Liver (tissue), 9 donors: ENCODE data around the gene PRDM1. TPM values are rescaled to one million over a fixed set of nuclear protein-coding genes. Genes with fewer than 3 reads are reported as not detected.

ENCODE experiments used
- DNase-seq: peaks from one replicate; pipeline ENCODE4 v3.0.0-alpha.2; 2017; ENCODE audit warnings: low spot score
- H3K27ac ChIP-seq, 2 donors: one replicate each; pipeline ENCODE4 v1.7.0; 2013; ENCODE audit warnings: inconsistent platforms in 2 of 2, low read length in 2 of 2, control low read depth in 1 of 2, low read depth in 1 of 2, mild to moderate bottlenecking in 1 of 2
- H3K27me3 ChIP-seq, 4 donors: one replicate each; pipeline versions ENCODE4 v1.6.1 to v1.7.0; 2013; ENCODE audit warnings: low read length in 3 of 4, inconsistent platforms in 1 of 4, mild to moderate bottlenecking in 1 of 4, moderate library complexity in 1 of 4; ENCODE audit not compliant: control insufficient read depth in 4 of 4, insufficient read depth in 4 of 4
- H3K36me3 ChIP-seq, 4 donors: one replicate each; pipeline versions ENCODE4 v1.6.1 to v1.7.0; 2013; ENCODE audit warnings: low read length in 3 of 4, mild to moderate bottlenecking in 3 of 4, low read depth in 1 of 4, moderate library complexity in 1 of 4; ENCODE audit not compliant: control insufficient read depth in 4 of 4, insufficient read depth in 3 of 4
- H3K4me1 ChIP-seq, 4 donors: one replicate each; pipeline versions ENCODE4 v1.6.1 to v1.7.0; 2013; ENCODE audit warnings: low read length in 3 of 4, mild to moderate bottlenecking in 3 of 4, moderate library complexity in 1 of 4; ENCODE audit not compliant: control insufficient read depth in 4 of 4, insufficient read depth in 4 of 4
- H3K4me3 ChIP-seq, 3 donors: one replicate each; pipeline versions ENCODE4 v1.6.1 to v1.7.0; 2013; ENCODE audit warnings: low read length in 3 of 3, control low read depth in 1 of 3, low read depth in 1 of 3, mild to moderate bottlenecking in 1 of 3
- H3K9ac ChIP-seq, 2 donors: one replicate each; pipeline ENCODE4 v1.7.0; 2013; ENCODE audit warnings: low read length in 2 of 2, mild to moderate bottlenecking in 2 of 2, moderate library complexity in 2 of 2, control low read depth in 1 of 2, low read depth in 1 of 2
- H3K9me3 ChIP-seq, 4 donors: one replicate each; pipeline versions ENCODE4 v1.6.1 to v1.7.0; 2013; ENCODE audit warnings: low read length in 3 of 4; ENCODE audit not compliant: control insufficient read depth in 4 of 4
- EGR1 ChIP-seq, 2 donors: IDR thresholded peaks; 2 replicates each; pipeline ENCODE4 v1.6.1; 2016 to 2018; ENCODE audit warnings: antibody characterized with exemption in 2 of 2, low read depth in 2 of 2
- FOXA1 ChIP-seq: IDR thresholded peaks from 2 replicates; pipeline ENCODE4 v1.6.1; 2016; ENCODE audit warnings: antibody characterized with exemption
- FOXA2 ChIP-seq: IDR thresholded peaks from 2 replicates; pipeline ENCODE4 v1.6.1; 2016; ENCODE audit warnings: antibody characterized with exemption
- GABPA ChIP-seq, 2 donors: IDR thresholded peaks in 1 of 2; conservative IDR thresholded peaks in 1 of 2; 2 replicates each; pipeline ENCODE4 v1.6.1; 2016; ENCODE audit warnings: antibody characterized with exemption in 2 of 2, mild to moderate bottlenecking in 1 of 2, moderate library complexity in 1 of 2
- HNF4A ChIP-seq, 2 donors: conservative IDR thresholded peaks; 2 replicates each; pipeline ENCODE4 v1.6.1; 2016; ENCODE audit warnings: antibody characterized with exemption in 2 of 2, mild to moderate bottlenecking in 2 of 2
- HNF4G ChIP-seq: IDR thresholded peaks from 2 replicates; pipeline ENCODE4 v1.6.1; 2016; ENCODE audit warnings: antibody characterized with exemption
- JUND ChIP-seq, 2 donors: IDR thresholded peaks; 2 replicates each; pipeline ENCODE4 v1.6.1; 2016; ENCODE audit warnings: antibody characterized with exemption in 2 of 2
- NR2F2 ChIP-seq: IDR thresholded peaks from 2 replicates; pipeline ENCODE4 v1.6.1; 2016; ENCODE audit warnings: antibody characterized with exemption
- RAD21 ChIP-seq, 2 donors: IDR thresholded peaks; 2 replicates each; pipeline ENCODE4 v1.6.1; 2016; ENCODE audit warnings: antibody characterized with exemption in 2 of 2, mild to moderate bottlenecking in 2 of 2
- RXRA ChIP-seq, 2 donors: IDR thresholded peaks; 2 replicates each; pipeline ENCODE4 v1.6.1; 2017 to 2018; ENCODE audit warnings: antibody characterized with exemption in 2 of 2, mild to moderate bottlenecking in 1 of 2
- SP1 ChIP-seq: IDR thresholded peaks from 2 replicates; pipeline ENCODE4 v1.6.1; 2018; ENCODE audit warnings: antibody characterized with exemption, mild to moderate bottlenecking
- TAF1 ChIP-seq: conservative IDR thresholded peaks from 2 replicates; pipeline ENCODE4 v1.6.1; 2016; ENCODE audit warnings: antibody characterized with exemption, mild to moderate bottlenecking
- YY1 ChIP-seq: IDR thresholded peaks from 2 replicates; pipeline ENCODE4 v1.6.1; 2016; ENCODE audit warnings: antibody characterized with exemption, mild to moderate bottlenecking
- whole genome bisulfite sequencing: extraction: QIAGEN DNeasy Blood & Tissue Kit; methylation state at CpG from one replicate; pipeline ENCODE4 v1.1.7; 2013; 5-methylcytosine and 5-hydroxymethylcytosine counted together
- polyA plus RNA-seq, 2 donors: library from polyadenylated mRNA; stranded (reverse) in 1 of 2; unstranded in 1 of 2; fragments of 200-250 nt in 1 of 2; fragments of >200 nt in 1 of 2; fragmentation: Nextera tagmentation in 1 of 2; extraction: Ambion mirVana in 1 of 2; gene quantifications; one replicate each; pipeline versions ENCODE4 v1.2.1 to v1.2.3, GENCODE V29; 2013 to 2015
- total RNA-seq, 2 donors: library from RNA; depleted of rRNA; stranded (reverse); fragments of >200 nt; gene quantifications; one replicate each; pipeline ENCODE4 v1.2.3, GENCODE V29; 2014
- TF ChIP-seq, protein P1 (sequence below): IDR thresholded peaks from 2 replicates; pipeline ENCODE4 v1.6.1; 2016; ENCODE audit warnings: antibody characterized with exemption
- TF ChIP-seq, protein P2 (sequence below): IDR thresholded peaks from 2 replicates; pipeline ENCODE4 v1.6.1; 2016; ENCODE audit warnings: antibody characterized with exemption, mild to moderate bottlenecking
- TF ChIP-seq, protein P3 (sequence below): fragments of 150-350 bp; IDR thresholded peaks from 2 replicates; pipeline ENCODE4 v1.5.1; 2017; ENCODE audit warnings: improper control_type of control experiment, low read depth, low read length; ENCODE audit not compliant: missing input control
- donor health status: healthy.
- donor health status: healthy.
- donor health status: healthy.
- donor health status: healthy.
- donor health status: healthy.

PRDM1 gene
- total and polyA plus RNA-seq, 4 donors, result 0.37 to 2.8 (median 0.65) TPM

DNA sequence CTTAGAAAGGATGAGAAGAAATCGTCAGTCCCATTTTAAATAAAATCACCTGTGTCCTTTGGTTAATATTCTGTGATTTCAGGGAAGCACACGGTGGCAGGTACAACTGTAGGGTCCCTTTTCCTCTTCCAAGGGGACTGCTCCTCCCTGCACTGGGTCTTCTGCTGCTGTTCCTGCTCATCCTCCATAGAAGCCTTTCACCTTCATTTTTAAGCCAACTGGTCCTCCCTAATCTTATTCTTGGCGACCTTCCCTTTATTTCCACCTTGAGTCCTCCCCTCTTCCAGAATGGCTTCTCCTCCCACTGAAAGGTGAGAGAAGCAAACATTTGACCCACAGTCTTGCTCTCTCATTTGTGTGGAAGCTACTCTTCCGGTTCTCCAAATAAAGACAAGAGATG lies 4.4 kb upstream of the PRDM1 start:
- peaks cover 0 to 12% (median 1%) of the 10 kb centered on the region in 4 donors for H3K27me3 ChIP-seq
- H3K36me3 ChIP-seq, result no peaks in the 10 kb centered on the region
- H3K9ac ChIP-seq, result no peak overlapping the region
- no peak for DNase-seq
- no peak overlapping the region for H3K4me3 ChIP-seq
- H3K27ac ChIP-seq, result no peak overlapping the region
- no peaks in the 10 kb centered on the region for H3K9me3 ChIP-seq
- TF ChIP-seq SP1 (no peak), GABPA (IDR thresholded peaks at IDR 0.05 in 1 of 2, conservative IDR thresholded peaks at IDR 0.05 in 1 of 2) (no peak), HNF4G (no peak), FOXA2 (no peak), JUND (IDR thresholded peaks at IDR 0.05) (no peak), HNF4A (conservative IDR thresholded peaks at IDR 0.05) (no peak)
- TF ChIP-seq, protein P1, sequence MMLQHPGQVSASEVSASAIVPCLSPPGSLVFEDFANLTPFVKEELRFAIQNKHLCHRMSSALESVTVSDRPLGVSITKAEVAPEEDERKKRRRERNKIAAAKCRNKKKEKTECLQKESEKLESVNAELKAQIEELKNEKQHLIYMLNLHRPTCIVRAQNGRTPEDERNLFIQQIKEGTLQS, result no peak
- 58% methylated on average over 4 of the region's 4 CpGs for WGBS
- H3K4me1 ChIP-seq, result peaks cover 2 to 14% (median 4%) of the 10 kb centered on the region in 4 donors

DNA sequence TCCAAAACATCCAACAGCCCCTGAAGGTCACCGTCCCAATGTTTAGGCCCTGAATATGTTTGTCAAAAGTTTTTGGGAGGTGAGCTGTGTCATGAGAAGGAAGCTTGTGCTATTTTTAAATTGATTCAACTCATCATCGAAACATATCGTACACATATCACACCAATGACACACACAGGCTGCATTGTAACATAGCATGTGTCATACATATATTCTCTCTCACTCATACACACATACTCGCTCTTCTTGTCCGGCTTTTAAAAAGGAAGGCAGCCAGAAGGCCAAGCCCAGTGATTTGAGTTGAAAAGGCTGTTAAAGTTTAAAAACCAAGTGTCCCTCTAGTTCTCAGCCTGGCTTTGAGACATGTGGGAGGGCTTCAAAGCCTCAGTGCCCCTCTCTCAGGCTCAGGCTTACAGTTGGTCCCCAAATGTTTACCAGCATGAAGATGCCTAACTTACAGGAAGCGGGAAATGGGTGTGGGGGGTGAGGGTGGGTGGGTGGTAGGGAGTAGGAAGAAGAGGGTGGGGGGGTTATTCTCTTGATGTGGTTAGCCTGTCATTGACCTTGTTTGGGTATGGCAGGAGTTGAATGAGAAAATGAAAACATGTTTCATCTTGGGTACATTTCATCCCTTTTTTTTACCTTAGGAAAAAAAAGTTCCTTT lies 3.3 kb upstream of the PRDM1 start:
- Histone ChIP-seq H3K27ac (no peak overlapping the region), H3K4me3 (no peak overlapping the region), H3K9me3 (no peaks in the 10 kb centered on the region), H3K4me1 (peaks cover 2 to 14% (median 5%) of the 10 kb centered on the region in 4 donors), H3K27me3 (peaks cover 0 to 12% (median 2%) of the 10 kb centered on the region in 4 donors), H3K9ac (no peak overlapping the region), H3K36me3 (no peaks in the 10 kb centered on the region)
- DNase-seq, result no peak
- WGBS, result 86% methylated on average over 6 of the region's 6 CpGs
- TF ChIP-seq, protein P1, result no peak
- TF ChIP-seq JUND (IDR thresholded peaks at IDR 0.05) (no peak), HNF4G (no peak), GABPA (IDR thresholded peaks at IDR 0.05 in 1 of 2, conservative IDR thresholded peaks at IDR 0.05 in 1 of 2) (no peak), FOXA1 (no peak), EGR1 (IDR thresholded peaks at IDR 0.05; ENCODE audit: low read depth in 2 of 2) (no peak), TAF1 (no peak), FOXA2 (no peak), NR2F2 (no peak), RAD21 (IDR thresholded peaks at IDR 0.05) (no peak)
- TF ChIP-seq, protein P2, sequence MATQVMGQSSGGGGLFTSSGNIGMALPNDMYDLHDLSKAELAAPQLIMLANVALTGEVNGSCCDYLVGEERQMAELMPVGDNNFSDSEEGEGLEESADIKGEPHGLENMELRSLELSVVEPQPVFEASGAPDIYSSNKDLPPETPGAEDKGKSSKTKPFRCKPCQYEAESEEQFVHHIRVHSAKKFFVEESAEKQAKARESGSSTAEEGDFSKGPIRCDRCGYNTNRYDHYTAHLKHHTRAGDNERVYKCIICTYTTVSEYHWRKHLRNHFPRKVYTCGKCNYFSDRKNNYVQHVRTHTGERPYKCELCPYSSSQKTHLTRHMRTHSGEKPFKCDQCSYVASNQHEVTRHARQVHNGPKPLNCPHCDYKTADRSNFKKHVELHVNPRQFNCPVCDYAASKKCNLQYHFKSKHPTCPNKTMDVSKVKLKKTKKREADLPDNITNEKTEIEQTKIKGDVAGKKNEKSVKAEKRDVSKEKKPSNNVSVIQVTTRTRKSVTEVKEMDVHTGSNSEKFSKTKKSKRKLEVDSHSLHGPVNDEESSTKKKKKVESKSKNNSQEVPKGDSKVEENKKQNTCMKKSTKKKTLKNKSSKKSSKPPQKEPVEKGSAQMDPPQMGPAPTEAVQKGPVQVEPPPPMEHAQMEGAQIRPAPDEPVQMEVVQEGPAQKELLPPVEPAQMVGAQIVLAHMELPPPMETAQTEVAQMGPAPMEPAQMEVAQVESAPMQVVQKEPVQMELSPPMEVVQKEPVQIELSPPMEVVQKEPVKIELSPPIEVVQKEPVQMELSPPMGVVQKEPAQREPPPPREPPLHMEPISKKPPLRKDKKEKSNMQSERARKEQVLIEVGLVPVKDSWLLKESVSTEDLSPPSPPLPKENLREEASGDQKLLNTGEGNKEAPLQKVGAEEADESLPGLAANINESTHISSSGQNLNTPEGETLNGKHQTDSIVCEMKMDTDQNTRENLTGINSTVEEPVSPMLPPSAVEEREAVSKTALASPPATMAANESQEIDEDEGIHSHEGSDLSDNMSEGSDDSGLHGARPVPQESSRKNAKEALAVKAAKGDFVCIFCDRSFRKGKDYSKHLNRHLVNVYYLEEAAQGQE, result no peak

DNA sequence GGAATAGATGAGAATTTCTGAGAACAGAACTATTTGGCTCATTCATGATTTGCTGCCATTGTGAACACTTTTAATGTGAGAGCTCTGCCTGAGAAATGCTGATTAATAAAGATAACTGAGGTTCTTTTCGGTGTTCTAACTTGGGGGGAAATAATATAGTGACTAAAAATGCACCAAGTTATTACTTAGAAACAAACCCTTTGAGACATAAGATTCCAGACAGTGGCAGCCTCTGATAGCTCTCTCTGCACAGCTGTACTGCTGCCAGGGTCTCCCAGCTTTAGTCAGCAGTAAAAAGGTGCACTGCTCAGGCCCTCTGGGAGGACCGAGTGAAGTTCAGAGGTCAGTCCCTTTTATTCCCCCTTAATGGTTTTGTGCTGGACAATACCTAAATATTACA lies 2.5 kb upstream of the PRDM1 start:
- Histone ChIP-seq H3K9ac (no peak overlapping the region), H3K36me3 (no peaks in the 10 kb centered on the region), H3K4me1 (peaks cover 2 to 14% (median 5%) of the 10 kb centered on the region in 4 donors), H3K27me3 (peaks cover 2 to 12% (median 4%) of the 10 kb centered on the region in 4 donors), H3K9me3 (no peaks in the 10 kb centered on the region), H3K4me3 (no peak overlapping the region), H3K27ac (no peak overlapping the region)
- WGBS, result 65% methylated on average over 2 of the region's 2 CpGs
- TF ChIP-seq EGR1 (IDR thresholded peaks at IDR 0.05; ENCODE audit: low read depth in 2 of 2) (no peak), YY1 (no peak), RXRA (IDR thresholded peaks at IDR 0.05) (no peak), JUND (IDR thresholded peaks at IDR 0.05) (no peak), HNF4A (conservative IDR thresholded peaks at IDR 0.05) (no peak)
- TF ChIP-seq, protein P3, sequence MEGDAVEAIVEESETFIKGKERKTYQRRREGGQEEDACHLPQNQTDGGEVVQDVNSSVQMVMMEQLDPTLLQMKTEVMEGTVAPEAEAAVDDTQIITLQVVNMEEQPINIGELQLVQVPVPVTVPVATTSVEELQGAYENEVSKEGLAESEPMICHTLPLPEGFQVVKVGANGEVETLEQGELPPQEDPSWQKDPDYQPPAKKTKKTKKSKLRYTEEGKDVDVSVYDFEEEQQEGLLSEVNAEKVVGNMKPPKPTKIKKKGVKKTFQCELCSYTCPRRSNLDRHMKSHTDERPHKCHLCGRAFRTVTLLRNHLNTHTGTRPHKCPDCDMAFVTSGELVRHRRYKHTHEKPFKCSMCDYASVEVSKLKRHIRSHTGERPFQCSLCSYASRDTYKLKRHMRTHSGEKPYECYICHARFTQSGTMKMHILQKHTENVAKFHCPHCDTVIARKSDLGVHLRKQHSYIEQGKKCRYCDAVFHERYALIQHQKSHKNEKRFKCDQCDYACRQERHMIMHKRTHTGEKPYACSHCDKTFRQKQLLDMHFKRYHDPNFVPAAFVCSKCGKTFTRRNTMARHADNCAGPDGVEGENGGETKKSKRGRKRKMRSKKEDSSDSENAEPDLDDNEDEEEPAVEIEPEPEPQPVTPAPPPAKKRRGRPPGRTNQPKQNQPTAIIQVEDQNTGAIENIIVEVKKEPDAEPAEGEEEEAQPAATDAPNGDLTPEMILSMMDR, result no peak
- no peak for DNase-seq
